ENCODE results near the gene ZSCAN21.
A peak's percentile ranks its signal among the peaks of the same experiment; 100 is the strongest.

The ZSCAN21 gene

GRCh38 chr7:100061518-100062193 is 12.1 kb downstream of the ZSCAN21 start:
- no peak overlapping the region for H3K4me3 ChIP-seq (ENCODE audit: low read depth, low read length)
- no peak for DNase-seq (ENCODE audit: low read depth, low spot score)
- TF ChIP-seq, protein P1, sequence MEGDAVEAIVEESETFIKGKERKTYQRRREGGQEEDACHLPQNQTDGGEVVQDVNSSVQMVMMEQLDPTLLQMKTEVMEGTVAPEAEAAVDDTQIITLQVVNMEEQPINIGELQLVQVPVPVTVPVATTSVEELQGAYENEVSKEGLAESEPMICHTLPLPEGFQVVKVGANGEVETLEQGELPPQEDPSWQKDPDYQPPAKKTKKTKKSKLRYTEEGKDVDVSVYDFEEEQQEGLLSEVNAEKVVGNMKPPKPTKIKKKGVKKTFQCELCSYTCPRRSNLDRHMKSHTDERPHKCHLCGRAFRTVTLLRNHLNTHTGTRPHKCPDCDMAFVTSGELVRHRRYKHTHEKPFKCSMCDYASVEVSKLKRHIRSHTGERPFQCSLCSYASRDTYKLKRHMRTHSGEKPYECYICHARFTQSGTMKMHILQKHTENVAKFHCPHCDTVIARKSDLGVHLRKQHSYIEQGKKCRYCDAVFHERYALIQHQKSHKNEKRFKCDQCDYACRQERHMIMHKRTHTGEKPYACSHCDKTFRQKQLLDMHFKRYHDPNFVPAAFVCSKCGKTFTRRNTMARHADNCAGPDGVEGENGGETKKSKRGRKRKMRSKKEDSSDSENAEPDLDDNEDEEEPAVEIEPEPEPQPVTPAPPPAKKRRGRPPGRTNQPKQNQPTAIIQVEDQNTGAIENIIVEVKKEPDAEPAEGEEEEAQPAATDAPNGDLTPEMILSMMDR (IDR thresholded peaks at IDR 0.05; ENCODE audit: low read depth, low read length): no peak
- in situ Hi-C loops (cut with HindIII; ENCODE audit: low sequenced_read_pairs): no loop called here

GRCh38 chr7:100063376-100063775 is 13.8 kb downstream of the ZSCAN21 start:
- in situ Hi-C loops (cut with HindIII; ENCODE audit: low sequenced_read_pairs): no loop called here
- no peak overlapping the region for H3K4me3 ChIP-seq (ENCODE audit: low read depth, low read length)
- TF ChIP-seq, protein P1 (IDR thresholded peaks at IDR 0.05; ENCODE audit: low read depth, low read length): no peak
- DNase-seq (ENCODE audit: low read depth, low spot score): no peak

DNA sequence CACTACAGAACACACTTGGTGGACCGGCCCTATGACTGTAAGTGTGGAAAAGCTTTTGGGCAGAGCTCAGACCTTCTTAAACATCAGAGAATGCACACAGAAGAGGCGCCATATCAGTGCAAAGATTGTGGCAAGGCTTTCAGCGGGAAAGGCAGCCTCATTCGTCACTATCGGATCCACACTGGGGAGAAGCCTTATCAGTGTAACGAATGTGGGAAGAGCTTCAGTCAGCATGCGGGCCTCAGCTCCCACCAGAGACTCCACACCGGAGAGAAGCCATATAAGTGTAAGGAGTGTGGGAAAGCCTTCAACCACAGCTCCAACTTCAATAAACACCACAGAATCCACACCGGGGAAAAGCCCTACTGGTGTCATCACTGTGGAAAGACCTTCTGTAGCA is 14.6 kb downstream of the ZSCAN21 start:
- no peak for DNase-seq (ENCODE audit: low read depth, low spot score)
- in situ Hi-C loops (cut with HindIII; ENCODE audit: low sequenced_read_pairs): no loop called here
- TF ChIP-seq, protein P1 (IDR thresholded peaks at IDR 0.05; ENCODE audit: low read depth, low read length): no peak
- no peak overlapping the region for H3K4me3 ChIP-seq (ENCODE audit: low read depth, low read length)

GRCh38 chr7:100065452-100066186 is 16.0 kb downstream of the ZSCAN21 start:
- H3K4me3 ChIP-seq (ENCODE audit: low read depth, low read length): no peak overlapping the region
- in situ Hi-C loops (cut with HindIII; ENCODE audit: low sequenced_read_pairs): no loop called here
- TF ChIP-seq, protein P1 (IDR thresholded peaks at IDR 0.05; ENCODE audit: low read depth, low read length): no peak
- DNase-seq (ENCODE audit: low read depth, low spot score): peak; percentile 62

GRCh38 chr7:100066953-100067352 is 17.4 kb downstream of the ZSCAN21 start:
- no peak for DNase-seq (ENCODE audit: low read depth, low spot score)
- H3K4me3 ChIP-seq (ENCODE audit: low read depth, low read length): no peak overlapping the region
- in situ Hi-C loops (cut with HindIII; ENCODE audit: low sequenced_read_pairs): no loop called here
- TF ChIP-seq, protein P1 (IDR thresholded peaks at IDR 0.05; ENCODE audit: low read depth, low read length): no peak

DNA sequence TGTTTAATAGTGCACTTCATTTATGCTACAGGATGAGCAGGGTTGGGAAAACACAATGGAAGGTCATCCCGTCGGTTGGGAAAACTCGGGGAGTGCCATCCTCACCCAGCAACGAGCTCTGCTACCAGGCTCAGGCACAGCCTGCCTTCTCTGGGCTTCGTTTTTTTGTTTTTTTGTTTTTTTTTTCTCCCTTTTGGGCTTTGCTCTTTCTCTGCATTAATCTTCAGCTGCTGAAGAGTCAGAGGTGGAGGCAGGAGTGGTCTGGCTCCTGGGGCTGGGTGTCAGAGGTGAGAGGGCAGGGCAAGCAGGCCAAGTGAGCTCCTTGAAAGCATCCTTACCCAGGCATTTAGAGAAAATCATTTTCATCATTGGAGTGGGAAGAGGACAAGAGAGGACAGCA is 20.4 kb downstream of the ZSCAN21 start:
- no peak overlapping the region for H3K4me3 ChIP-seq (ENCODE audit: low read depth, low read length)
- no peak for DNase-seq (ENCODE audit: low read depth, low spot score)
- in situ Hi-C loops (cut with HindIII; ENCODE audit: low sequenced_read_pairs): no loop called here
- TF ChIP-seq, protein P1 (IDR thresholded peaks at IDR 0.05; ENCODE audit: low read depth, low read length): no peak

Data from astrocyte of the spinal cord (primary cell).